Muscle of back (tissue), 11 donors: ENCODE measurements around the gene TBX2. TPM values are rescaled to one million over a fixed set of nuclear protein-coding genes. Genes with fewer than 3 reads are reported as not detected.

Experiments
- DNase-seq, 3 donors: peaks; one replicate each; pipeline versions ENCODE4 v3.0.0 to v3.0.0-alpha.2; 2013
- polyA plus RNA-seq, 10 donors: library from polyadenylated mRNA; unstranded; fragments of 120-200 nt; gene quantifications; one replicate each; pipeline ENCODE4 v1.2.1, GENCODE V29; 2013; ENCODE audit not compliant: insufficient read length in 10 of 10

The TBX2 gene
- polyA plus RNA-seq, 10 donors, result 5.4 to 11.7 (median 9.0) TPM

DNA sequence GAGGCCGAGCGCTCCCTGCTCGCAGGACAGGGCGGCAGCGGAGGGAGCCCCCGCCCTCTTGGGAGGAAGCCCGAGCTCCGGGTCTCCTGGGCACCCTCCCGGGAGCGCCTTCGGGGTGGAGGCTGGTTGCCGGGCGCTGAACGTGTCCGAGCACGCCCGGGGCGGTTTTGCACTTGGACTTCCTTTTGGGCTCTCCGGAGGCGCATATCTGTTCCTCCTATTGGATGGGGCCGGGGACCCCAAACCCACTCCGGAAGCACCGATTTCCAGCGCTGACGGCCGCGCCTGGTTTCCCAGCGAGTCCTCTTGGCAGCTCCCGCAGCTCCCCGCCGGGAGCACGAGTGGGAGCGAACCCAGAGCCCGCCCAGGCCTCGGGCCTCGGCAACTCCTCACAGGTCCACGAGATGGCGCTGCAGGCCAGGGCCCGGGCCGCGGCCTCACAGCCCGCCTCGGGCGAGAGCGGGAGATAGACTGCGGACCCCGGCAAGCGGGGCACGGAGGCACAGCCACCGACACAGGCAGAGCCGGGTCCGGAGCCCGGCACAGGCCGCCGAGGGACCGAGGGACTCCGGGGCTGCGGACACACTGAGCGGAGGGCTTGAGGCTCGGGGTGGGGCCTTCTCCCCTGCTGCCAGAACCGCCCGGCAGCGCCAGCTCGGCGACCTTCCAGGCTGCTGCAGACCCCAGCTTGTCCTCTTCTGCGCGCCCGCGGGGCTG lies 12.7 kb downstream of the TBX2 start:
- DNase-seq, result peak; percentile 76 to 96 (median 94)

DNA sequence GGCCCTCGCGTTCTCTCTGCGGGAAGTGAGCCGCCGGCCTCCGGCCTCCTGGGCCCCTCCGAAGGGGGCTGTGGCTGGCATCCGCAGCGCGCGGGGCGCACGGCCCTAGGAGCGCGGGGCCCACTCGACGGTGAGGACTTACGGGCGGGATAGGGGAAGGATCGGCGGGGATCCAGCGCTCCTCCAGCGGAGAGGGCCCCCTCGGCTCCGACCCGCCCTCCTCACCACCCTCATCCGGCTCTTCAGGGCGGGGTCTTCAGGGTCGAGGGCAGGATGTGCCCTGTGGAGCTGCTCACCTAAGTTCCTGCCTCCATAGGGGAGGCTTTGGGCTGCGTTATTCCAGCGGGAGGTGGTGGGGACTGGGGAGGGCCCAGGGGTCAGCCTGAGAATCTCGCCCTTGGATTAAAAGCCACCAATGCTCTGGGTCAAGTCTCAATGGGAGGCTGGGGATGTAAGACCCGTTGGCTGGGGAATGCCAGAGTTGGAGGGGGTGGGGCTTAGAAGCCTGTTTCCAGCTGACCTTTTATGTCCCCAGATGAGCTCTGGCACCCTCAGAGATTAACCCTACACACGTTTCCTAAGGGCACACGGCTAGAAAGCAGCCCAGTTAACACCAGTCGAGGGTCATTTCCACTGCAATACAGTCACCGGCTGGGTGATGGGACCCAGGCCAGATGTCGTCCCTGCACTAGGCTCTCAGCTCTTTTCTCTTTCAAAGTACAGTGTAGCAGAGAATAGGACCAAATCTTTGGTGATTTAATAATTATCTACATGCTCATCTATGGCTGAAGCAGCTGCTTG lies 13.4 kb downstream of the TBX2 start:
- no peak for DNase-seq

DNA sequence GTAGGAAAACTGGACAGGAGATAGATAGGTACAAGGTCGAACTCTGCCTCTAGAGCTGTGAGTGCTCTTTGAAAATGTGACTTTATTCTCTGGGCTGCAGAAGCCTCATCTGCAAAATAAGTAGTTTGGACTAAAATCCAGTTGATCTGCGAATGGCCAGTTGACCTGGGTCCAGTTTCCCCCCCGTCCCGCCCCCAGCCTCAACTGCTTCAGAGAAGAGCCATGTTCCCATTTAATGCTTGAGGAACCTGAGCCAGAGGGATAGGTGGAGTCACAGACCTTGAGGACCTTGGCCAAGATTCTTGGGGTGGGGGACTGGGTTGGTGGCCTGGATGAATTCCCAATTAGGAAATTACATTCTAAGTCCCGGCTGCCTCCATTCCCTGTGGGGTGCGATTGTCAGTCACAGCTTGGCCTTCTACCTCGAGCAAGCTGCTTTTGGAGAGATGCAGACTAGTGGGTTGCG lies 14.1 kb downstream of the TBX2 start:
- DNase-seq, result peak in 1 of 3 donors; percentile 7

DNA sequence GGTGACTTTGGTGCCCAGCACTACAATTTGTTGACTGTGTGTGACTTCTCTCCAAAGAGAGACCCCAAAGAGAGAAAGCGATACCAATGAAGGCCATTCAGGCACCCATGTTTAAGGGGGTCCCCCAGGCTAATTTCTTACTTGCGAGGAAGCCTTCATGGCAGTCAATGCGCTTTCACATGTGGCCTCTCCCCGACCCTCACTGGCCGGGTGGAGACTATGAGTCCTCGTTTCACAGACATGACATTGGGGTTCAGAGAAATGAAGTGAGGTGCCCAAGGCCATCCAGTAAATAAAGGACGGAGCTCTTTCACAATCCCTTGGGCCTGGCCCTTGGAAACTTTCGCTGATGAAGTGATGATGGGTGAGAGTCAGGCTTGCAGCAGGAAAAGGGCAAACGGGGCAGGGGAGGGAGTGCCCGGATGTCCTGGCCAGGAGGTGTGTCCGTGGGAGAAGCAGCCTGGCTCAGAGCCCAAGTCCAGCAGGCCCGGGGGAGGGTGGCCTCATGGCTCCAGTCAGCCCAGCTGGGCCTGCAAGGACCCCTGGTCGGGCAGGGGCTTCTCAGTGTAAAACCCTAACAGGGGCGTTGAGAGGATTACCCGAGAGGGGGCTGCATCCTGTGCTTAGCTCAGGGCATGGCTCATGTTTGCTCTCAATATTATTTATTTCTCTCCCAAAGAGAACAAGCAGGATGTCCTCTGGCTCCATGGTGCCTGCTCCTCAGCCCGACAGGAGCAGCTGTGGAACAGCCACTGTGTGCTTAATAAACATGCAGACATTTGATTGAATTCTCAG lies 14.7 kb downstream of the TBX2 start:
- DNase-seq, result peak in 1 of 3 donors; percentile 5

- no peak for DNase-seq
Observed at GRCh38 chr17:61414936-61415251, 15.3 kb downstream of the TBX2 start.

- peak in 1 of 3 donors; percentile 4 for DNase-seq
Observed at GRCh38 chr17:61415374-61416210, 15.9 kb downstream of the TBX2 start.

DNA sequence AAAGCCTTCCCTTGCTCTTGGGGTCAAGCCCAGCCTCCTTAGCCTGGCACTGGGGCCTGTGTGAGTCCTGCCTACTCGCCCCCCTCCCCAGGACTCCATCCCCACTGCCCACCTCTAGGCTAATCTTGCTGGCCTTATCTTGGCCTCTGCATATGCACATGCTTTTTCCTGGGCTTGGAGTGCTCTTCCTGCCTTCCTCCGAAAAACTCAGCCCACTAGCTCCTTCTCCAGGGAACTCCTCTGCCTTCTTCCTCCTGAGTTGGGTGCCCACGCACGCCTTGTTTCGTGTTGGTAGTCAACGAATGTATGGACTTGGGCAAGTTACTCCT lies 16.5 kb downstream of the TBX2 start:
- DNase-seq, result peak in 1 of 3 donors; percentile 41

- peak; percentile 76 to 94 (median 90) for DNase-seq
Observed at GRCh38 chr17:61416540-61417363, 17.1 kb downstream of the TBX2 start.

- no peak for DNase-seq
Observed at GRCh38 chr17:61418449-61418848, 18.8 kb downstream of the TBX2 start.

GRCh38 chr17:61419496-61420046 lies 19.9 kb downstream of the TBX2 start:
- no peak for DNase-seq

- no peak for DNase-seq
Observed at GRCh38 chr17:61420052-61420451, 20.4 kb downstream of the TBX2 start.

- DNase-seq, result no peak
Observed at GRCh38 chr17:61420745-61421398, 21.2 kb downstream of the TBX2 start.

- no peak for DNase-seq
Observed at GRCh38 chr17:61421460-61421859, 21.8 kb downstream of the TBX2 start.

DNA sequence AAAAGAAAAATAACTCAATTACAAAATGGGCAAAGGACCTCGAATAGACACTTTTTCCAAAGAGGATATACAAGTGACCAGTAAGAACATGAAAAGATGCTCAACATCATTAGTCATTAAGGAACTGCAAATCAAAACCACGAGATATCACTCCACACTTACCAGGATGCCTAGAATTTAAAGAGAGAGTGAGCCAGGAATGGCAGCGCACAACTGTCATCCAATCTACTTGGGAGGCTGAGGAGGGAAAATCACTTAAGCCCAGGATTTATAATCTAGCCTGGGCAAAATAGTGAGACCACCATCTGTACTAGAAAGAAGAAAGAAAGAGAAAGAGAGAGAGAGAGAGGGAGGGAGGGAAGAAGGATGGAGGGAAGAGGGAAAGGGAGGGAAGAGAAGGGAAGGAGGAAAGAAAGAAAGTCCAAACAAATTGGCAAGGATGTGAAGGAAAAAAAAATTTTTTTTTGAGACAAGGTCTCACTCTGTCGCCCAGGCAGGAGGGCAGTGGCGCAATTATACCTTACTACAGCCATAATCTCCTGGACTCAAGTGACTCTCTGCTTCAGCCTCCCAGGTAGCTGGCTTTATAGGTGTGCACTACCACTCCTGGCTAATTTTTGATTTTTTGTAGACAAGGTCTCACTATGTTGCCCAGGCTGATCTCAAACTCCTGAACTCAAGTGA lies 22.6 kb downstream of the TBX2 start:
- DNase-seq, result no peak

GRCh38 chr17:61422869-61423268 lies 23.2 kb downstream of the TBX2 start:
- no peak for DNase-seq

DNA sequence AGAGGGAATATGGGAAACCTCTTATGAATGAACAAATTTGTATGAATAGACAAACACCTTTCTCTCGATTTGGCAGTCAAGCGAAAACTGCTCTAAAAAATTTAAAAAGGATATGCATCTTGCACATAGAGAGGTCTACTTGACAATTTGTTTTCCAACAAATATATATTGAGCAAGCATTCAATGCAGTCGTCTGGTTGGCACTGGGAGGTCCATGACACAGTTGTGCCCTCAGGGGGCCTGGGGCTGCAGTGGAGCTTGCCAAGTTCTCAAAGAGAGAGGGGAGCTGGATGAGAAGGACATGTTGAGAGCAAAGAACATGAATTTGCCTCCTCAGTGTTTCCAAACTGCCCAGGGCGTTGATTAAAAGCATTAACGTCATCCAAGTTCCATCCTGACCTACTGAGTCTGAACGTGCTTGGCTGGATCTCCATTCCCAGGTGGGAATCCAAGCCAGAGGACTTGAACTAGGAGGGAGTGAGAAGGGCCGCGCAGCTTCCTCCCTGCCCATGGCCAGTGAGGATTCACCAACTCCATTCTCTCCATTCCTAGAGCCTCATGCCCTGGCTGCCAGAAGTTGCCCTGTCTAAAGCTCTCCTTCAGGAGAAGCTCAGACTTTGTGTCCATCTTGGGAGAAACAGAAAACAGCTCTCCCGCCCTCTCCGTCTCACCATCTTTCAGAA lies 24.5 kb downstream of the TBX2 start:
- DNase-seq, result no peak

GRCh38 chr17:61425682-61426481 lies 26.2 kb downstream of the TBX2 start:
- no peak for DNase-seq
